ENCODE results near the gene TOR1AIP2.
A peak's percentile ranks its signal among the peaks of the same experiment; 100 is the strongest.

TOR1AIP2 gene

DNA sequence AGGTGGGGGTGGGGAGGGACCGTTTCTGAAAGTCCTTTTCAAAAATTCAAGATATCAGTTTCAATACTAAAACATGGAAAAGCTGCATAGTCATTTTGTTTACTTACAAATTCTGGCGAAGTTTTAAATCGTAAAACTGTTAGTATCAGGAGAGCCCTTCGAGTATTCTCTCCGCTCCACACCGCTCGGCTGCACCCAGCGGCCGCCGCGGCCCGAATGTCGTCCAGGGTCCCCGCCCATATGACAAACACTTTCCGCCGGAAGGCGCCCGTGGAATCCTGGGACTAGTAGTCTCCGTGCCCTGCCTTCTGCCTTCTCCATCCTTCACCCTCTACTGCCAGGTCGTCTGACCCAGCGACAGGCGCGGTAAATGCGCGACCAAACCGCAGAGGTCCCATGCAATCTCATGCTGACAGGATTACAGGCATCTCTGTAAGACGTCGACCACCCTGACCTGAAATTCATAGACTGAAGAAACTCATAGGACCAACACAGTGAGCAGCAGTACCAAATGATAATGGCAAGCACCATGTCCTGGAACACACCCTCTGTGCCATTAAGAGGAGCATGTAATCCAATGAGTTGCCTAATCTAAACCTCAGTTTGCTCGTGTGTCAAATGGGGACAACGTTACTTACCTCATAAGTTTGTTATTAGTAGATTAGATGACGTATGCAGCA is at the start of gene TOR1AIP2:
TOR1AIP2 (minus strand) TSS at position 218 of the 680 bp plus-strand sequence. CDS start 25,138 bp downstream, outside the sequence.
- peak; percentile 75 for DNase-seq (ENCODE audit: low read depth, low spot score)

DNA sequence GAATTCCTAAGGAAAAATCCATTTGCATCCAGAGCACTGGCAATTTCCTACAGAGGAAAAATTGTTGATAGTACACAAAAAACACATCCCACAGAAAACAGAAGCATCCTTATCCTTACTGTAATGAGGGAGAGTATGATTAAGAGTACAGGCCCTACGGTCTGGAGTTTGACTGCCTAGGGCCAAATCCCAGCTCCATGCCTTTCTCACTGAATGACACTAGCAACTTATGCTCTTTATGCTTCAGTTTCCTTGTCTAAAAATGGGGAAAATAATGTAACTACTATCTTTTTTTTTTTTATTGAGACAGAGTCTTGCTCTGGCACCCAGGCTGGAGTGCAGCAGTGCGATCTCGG is 49.2 kb upstream of the TOR1AIP2 start:
- DNase-seq (ENCODE audit: low read depth, low spot score): no peak

DNA sequence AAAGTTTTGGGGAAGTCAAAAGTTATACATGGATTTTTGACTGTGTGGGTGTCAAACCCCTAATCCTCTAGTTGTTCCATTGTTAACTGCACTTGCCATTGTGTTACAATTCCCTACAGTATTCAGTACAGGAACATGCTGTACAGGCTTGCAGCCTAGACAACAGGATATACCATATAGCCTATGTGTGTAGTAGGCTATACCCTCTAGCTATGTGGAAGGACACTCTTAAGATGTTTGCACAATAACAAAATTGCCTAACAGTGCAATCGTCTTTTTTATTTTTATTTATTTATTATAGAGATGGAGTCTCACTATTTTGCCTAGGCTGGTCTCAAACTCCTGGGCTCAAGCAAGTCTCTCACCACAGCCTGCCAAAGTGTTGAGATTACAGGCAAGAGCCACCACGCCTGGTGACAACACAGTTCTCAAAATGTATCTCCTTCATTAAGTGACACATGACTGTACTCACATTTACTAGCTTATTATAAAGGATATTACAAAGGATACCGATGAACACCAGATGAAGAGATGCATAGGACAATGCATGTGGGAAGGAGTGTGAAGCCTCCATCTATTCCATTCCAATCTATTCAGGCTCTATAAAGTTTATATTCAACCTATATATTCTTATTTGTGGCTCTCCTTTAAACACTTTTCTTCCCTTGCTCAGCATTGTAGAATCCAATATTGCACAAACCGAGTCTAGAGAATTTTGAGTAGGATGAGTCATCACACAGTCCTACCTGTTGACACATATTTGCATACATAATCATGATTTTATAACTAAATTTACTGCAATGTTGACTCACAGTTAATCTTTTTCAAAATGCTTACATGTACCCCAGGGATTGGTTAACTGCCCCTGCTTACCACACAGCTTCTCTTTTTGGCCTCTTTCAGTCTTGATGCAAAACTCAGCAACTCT is 48.6 kb upstream of the TOR1AIP2 start:
- DNase-seq (ENCODE audit: low read depth, low spot score): no peak

DNA sequence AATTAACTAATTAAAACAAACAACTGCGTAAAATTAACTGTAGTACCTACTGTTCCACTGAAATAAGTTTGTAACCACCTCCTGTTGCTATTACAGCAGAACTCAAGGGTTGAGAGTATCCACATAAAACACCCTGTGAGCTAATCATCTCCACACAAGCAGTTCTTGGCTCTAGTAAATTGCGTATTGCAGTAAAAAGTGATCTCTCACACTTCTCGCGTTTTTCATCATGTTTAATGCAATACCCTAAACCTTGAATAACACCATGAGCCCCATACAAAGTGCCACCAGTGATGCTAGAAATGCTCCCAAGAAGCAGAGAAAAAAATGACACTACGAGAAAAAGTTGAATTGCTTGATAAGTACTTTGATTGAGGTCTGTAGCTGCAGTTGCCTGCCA is 47.7 kb upstream of the TOR1AIP2 start:
- no peak for DNase-seq (ENCODE audit: low read depth, low spot score)

DNA sequence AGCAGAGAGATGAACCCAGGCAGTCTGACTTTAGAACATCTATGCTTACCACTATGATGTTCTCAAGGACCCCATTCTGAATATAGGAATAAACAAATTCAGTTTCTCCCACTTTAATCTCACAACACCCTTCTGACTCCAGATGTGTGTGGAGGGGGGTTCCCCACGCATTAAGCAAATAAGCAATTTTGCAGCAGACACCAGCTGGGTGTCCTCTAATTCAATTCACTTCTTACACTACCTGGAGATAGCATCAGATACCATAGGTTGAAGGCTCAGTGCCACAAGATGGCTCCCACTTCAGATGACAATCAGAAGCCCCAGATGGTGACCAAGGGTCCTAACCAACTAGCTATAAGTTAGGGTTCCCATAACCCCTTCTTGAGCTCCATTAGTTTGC is 46.7 kb upstream of the TOR1AIP2 start:
- DNase-seq (ENCODE audit: low read depth, low spot score): no peak

DNA sequence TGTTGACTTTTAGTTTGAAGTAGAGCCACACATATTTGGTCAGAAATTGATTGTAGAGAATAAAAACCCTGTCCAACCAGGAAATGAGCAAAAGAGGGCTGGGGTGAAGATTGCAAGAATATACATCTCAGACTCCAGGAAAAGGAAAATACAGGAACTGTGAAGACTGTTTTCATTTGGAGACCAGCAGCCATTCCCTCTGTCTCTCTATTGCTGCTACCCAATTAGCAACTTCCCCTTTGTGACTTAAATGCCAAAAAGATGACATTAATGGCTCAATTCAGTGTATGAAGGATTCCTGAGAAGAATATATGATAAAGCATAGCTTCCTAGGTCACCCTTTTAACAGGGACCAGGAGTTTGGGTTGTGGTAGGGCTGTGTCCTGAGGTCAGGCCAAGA is 45.4 kb upstream of the TOR1AIP2 start:
- DNase-seq (ENCODE audit: low read depth, low spot score): no peak

DNA sequence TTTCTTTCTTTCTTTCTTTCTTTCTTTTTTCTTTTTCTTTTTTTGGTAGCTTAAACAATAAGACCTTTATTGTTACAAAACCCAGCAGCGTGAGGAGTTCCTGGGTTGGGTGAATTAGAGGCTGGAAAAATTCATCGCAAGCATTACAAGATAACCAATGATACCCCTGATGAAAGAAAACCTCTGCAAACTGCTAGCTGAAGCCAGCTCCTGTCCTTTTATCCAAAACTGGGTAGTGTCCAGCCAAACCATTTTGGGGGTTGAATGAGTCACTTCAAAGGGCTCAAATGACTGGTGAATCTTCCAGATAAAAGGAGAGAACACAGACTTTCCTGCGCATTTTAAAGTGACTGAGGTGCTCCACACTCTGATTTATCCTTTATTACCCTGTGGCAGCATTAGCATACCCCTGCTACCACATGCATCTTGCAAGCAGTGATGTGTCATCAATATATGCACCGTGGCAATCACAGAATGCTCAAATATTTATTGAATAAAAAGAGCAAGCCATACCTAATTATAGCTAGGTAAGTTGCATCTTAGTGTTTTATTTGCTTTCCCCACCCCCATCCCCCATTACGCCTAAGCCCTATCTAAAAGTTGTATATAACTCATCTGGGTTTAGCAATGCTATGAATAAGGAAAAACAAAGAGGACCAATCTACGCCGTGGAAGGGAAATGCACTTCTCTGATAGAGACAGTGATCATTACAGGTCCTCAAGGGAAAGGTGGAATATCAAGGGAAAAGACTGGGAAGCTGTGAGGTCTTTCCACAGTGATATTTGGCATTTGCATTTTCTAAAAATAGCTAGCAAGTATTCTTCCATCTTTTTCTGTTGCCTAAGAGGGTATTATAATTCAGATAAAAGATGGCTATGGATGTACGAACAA is 44.6 kb upstream of the TOR1AIP2 start:
- no peak for DNase-seq (ENCODE audit: low read depth, low spot score)

DNA sequence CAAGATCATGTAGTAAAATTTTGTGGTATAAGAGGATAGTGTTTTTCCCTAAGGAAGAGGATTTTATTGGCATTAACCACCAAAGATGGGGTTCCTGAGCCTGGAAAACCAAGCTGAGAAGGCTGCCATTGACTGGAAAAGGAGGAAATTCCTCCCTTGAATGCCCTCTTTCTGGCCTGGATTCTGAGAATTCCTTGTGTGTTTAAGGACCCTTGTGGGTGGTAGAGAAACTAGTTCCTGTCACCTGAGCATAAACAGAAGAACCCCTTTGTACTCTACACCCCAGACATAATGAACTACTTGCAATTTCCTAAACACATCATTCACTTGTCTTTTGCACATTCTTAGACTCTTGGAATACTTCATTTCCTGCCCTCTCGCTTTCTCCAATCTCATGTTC is 43.9 kb upstream of the TOR1AIP2 start:
- no peak for DNase-seq (ENCODE audit: low read depth, low spot score)

DNA sequence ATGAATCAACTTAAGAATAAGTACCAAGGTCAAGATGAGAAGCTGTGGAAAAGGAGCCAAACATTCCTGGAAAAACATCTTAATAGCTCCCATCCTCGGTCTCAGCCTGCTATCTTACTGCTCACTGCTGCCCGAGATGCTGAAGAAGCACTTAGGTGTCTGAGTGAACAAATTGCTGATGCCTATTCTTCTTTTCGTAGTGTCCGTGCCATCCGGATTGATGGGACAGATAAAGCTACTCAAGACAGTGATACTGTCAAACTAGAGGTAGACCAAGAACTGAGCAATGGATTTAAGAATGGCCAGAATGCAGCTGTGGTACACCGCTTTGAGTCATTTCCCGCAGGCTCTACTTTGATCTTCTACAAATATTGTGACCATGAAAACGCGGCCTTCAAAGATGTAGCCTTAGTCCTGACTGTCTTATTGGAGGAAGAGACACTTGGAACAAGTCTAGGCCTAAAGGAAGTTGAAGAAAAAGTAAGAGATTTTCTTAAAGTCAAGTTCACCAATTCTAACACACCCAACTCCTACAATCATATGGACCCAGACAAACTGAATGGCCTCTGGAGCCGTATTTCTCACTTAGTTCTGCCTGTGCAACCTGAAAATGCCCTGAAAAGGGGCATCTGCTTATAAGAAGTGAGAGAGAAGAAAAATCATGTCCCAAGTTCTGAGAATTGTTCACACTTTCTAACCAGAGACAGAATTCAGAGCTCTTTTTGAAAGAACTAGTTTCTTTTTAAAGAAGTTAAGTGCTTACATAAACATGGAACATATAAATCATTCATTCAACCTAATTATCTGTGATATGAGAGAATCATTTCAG is 40.2 kb upstream of the TOR1AIP2 start:
- DNase-seq (ENCODE audit: low read depth, low spot score): no peak

DNA sequence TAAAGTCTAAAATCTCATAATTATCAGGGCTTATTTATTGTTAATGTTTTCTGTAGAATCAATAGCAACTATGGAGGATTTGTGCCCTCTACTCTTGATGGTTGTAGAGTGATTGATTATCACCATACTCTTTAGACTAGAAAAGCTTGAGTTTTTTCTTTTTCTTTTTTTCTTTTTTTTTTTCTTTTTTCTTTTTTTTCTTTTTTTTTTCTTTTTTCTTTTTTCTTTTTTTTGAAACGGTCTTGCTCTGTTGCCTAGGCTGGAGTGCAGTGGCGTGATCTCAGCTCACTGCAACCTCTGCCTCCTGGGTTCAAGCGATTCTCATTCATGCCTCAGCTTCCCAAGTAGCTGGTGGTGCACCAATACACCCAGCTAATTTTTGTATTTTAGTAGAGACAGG is 34.2 kb upstream of the TOR1AIP2 start:
- no peak for DNase-seq (ENCODE audit: low read depth, low spot score)

DNA sequence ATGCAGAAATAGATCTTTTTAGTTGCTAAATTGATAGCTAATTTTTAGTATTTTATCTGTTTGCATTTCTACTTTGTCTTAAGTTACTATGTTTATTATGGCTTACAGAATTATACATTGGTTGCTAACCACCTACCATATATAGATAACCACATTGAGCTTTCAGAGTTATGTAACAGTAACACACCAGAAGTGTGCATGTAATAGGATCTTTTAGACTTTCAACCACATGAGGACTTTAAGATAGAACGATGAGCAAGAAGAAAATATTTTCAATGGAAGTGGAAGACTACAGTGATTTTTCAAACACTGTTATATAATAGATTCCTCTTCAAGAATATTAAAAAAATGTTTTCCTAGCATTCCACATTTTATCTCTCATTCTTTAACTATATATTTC is 33.3 kb upstream of the TOR1AIP2 start:
- DNase-seq (ENCODE audit: low read depth, low spot score): no peak

DNA sequence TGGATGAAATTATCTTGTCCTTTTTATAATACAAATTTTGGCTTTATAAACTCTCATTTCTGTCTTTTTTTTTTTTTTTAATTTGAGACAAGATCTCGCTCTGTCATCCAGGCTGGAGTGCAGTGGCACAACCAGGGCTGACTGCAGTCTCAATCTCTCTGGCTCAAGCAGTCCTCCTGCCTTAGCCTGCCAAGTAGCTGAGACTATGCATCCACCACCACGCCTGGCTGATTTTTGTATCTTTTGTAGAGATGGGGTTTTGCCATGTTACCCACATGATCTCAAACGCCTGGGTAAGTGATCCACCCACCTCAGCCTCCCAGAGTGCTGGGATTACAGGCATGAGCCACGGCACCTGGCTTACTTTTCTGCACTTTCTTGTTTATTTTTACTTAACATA is 12.0 kb upstream of the TOR1AIP2 start:
- no peak for DNase-seq (ENCODE audit: low read depth, low spot score)

DNA sequence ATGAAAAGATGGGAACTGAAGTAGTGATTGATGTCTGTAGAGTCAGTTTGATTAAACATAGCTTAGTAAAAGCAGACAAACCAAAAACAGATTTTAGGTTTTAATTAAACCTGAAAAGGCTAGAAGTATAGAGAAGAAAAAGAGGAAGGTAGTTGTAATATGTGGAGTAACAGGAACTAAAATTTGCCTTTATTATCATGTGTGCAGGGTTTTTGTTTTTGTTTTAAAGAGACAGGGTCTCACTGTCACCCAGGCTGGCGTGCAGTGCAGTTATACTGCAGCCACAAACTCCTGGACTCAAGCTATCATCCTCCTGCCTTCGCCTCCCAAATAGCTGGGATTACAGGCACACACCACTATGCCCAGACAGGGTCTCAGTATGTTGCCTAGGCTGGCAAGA is 10.5 kb upstream of the TOR1AIP2 start:
- DNase-seq (ENCODE audit: low read depth, low spot score): no peak

DNA sequence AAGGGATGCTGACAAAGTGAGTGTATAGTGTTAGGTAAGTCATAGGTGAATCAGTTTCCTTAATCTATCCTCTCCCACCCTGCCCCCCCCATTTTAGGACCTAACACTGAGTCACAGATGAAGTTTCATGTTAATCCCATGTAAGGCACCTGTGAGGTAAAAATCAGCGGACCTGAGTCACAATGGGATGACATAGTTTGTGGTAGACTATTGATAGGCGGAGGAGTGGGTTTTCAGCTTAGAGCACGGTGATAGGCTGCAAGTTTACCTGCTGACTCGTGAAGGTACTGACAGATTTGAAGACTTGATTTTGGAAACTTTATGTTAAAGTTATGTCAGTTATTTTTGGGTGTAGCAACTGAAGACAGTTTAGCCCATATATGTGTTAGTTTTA is 6.1 kb upstream of the TOR1AIP2 start:
- peak; percentile 24 for DNase-seq (ENCODE audit: low read depth, low spot score)

DNA sequence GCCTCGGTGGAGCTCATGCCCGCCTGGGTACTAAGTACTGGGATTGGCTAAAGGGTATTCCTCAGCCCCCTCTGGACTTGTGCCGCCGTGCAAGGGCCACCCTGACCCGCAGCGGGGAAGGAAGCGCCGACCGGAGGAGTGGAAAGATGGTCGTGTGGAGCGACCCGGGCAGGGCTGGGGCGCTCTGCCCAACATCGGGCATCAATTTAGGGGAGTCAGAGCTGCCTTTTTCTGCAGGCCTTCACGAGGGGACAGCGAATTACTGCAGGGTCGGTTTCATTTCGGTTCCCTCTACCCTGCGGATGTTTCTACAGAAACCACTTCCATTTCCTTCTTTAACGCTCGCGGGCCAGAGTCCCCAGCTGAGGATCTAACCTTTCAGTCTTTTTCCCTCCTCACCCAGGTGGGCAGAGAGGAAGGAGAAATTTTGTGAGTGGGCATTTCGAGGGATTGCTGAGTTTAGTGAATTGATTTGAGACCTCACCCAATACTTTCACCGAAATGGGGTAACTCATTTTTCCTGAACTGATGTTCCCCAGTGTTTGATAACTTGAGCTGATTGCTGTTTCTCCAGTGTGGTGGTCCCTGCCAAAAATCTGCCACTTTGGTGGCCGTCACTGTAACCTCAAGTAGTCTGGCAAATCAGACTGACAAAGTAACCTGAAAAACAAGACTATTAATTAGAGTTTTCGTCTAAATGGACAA is 5.6 kb upstream of the TOR1AIP2 start:
- no peak for DNase-seq (ENCODE audit: low read depth, low spot score)

DNA sequence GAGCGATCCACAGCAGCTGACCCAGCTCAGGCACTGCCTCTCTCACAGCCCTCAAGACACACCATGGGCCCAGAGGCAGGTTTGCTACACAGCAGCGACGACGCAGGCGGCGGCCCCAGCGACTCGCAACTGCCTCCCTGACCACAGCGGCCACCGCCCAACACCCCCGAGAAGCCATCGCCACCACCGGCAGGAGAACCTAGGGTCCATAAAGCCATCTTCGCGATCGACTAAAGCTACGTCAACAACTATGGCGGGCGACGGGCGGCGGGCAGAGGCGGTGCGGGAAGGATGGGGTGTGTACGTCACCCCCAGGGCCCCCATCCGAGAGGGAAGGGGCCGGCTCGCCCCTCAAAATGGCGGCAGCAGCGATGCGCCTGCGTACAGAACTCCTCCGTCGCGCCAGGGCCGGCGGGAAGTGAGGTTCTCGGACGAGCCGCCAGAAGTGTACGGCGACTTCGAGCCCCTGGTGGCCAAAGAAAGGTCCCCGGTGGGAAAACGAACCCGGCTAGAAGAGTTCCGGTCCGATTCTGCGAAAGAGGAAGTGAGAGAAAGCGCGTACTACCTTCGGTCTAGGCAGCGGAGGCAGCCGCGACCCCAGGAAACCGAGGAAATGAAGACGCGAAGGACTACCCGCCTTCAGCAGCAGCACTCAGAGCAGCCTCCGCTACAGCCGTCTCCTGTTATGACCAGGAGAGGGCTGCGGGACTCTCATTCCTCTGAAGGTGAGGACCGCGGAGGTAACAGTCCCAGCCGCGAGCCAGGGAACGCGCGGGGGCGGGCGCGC is 4.8 kb upstream of the TOR1AIP2 start, which contains the start of gene TOR1AIP1:
TOR1AIP1 (plus strand) TSS at position 33 of the 787 bp plus-strand sequence; CDS start at position 251, 218 bp downstream.
- DNase-seq (ENCODE audit: low read depth, low spot score): peak; percentile 91

DNA sequence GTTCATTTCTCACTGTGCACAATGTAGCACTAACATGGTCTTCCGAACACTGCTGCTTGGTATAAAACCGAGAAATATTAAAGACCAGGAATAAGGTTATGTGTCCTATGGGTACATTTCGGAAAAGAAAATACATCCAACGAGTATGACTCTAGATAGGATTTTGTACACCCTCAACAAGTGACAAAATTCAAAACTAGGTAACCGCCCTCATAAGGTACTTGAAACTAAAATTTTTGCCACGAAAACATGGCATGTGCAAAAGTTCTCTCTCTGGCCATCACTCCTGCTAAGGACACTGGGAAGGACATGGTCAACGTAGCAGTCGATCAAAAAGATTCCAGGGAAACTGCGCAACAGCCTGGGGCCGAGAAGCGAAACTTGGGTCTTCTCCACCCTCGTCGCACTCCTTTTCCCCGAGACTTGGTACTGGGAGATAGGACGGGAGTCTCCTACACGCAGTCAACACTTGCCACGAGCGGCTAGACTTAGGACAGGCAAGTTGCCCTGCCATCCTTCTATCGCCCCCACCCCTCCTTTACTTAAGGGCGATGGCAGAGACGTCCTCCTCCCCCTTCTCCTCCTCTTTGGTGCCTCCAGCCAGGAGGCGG is 4.1 kb upstream of the TOR1AIP2 start:
- no peak for DNase-seq (ENCODE audit: low read depth, low spot score)

DNA sequence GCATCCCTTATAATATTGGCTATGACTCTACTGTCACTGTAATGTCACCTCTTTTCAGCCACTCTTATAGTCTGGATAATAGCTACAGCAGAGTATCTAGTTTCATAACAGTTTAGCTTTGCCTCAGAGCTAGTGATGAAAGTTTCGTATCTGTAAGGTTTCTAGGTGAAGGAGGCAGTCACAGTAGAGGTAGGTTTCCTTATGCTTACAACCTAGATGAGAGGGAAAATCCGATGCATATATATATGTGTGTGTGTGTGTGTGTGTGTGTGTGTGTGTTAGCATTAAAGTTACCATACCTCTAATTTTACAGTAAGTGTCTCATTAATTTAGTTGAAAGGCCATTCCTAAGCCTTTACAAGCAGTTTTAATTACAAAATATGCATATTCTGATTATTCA is 2.2 kb upstream of the TOR1AIP2 start:
- DNase-seq (ENCODE audit: low read depth, low spot score): no peak

DNA sequence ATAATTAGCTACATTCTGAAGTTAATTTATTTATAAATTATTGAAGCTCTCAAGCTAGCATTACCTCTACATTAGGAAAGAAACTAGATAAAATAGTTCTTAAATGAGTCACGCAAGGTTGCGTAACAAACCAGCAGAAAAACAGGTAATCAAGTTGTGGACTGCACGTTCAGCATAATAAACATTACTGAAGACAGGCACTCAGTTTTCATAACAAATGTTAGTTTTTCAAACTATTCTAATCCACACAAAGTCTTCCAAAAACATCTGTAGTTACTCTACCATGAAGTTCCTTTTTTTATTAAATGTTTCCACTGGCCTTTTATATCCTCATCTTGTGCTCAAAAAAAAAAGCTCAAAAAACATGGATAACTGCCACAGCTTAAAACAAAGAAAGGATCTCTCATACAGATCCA is 1.3 kb downstream of the TOR1AIP2 start:
- DNase-seq (ENCODE audit: low read depth, low spot score): no peak

All from activated naive CD8-positive, alpha-beta T cell treated with anti-CD3 and anti-CD28 coated beads, Interleukin-2, amount 50 U/mL, for 16 hours (primary cell).